Mesenchymal stem cell (in vitro differentiated cells and primary cell): ENCODE data around the gene ATRNL1.
A peak's percentile ranks its signal among the peaks of the same experiment; 100 is the strongest.

Source experiments
- DNase-seq: peaks from one replicate; pipeline ENCODE4 v3.0.0-alpha.2; 2013
- H2AFZ ChIP-seq: one replicate; pipeline ENCODE4 v1.6.1; 2013; ENCODE audit warnings: low read depth, mild to moderate bottlenecking, control low read depth, inconsistent platforms, low read length, moderate library complexity
- H2AK5ac ChIP-seq: 2 replicates; pipeline ENCODE4 v1.6.1; 2013; ENCODE audit warnings: low read length, moderate library complexity, mild to moderate bottlenecking, inconsistent platforms; ENCODE audit not compliant: severe bottlenecking
- H2BK120ac ChIP-seq: one replicate; pipeline ENCODE4 v1.6.1; 2013; ENCODE audit warnings: low read depth, mild to moderate bottlenecking, inconsistent platforms, low read length, moderate library complexity
- H2BK12ac ChIP-seq, 2 experiments: one replicate each; pipeline ENCODE4 v1.6.1; 2013; ENCODE audit warnings: inconsistent platforms in 2 of 2, low read length in 2 of 2, mild to moderate bottlenecking in 2 of 2, moderate library complexity in 2 of 2, control low read depth in 1 of 2
- H2BK15ac ChIP-seq: one replicate; pipeline ENCODE4 v1.6.1; 2013; ENCODE audit warnings: mild to moderate bottlenecking, low read depth, inconsistent platforms; ENCODE audit not compliant: poor library complexity, severe bottlenecking
- H2BK5ac ChIP-seq: 2 replicates; pipeline ENCODE4 v1.6.1; 2013; ENCODE audit warnings: low read depth, mild to moderate bottlenecking, low read length, control low read depth, inconsistent platforms; ENCODE audit not compliant: poor library complexity, severe bottlenecking
- H3K14ac ChIP-seq, 2 experiments: one replicate each; pipeline ENCODE4 v1.6.1; 2013; ENCODE audit warnings: inconsistent platforms in 2 of 2, low read length in 2 of 2, control low read depth in 1 of 2, mild to moderate bottlenecking in 1 of 2, moderate library complexity in 1 of 2
- H3K18ac ChIP-seq, 2 experiments: one replicate each; pipeline ENCODE4 v1.6.1; 2013; ENCODE audit warnings: inconsistent platforms in 2 of 2, low read length in 2 of 2, control low read depth in 1 of 2, low read depth in 1 of 2, mild to moderate bottlenecking in 1 of 2
- H3K23ac ChIP-seq, 2 experiments: one replicate each; pipeline ENCODE4 v1.6.1; 2013; ENCODE audit warnings: inconsistent platforms in 2 of 2, low read length in 2 of 2, mild to moderate bottlenecking in 2 of 2, moderate library complexity in 2 of 2, control low read depth in 1 of 2
- H3K27ac ChIP-seq: 2 replicates; pipeline ENCODE4 v1.5.1; 2013; ENCODE audit warnings: mild to moderate bottlenecking, moderate library complexity, low read length, control low read depth, inconsistent platforms; ENCODE audit not compliant: poor library complexity, severe bottlenecking
- H3K27me3 ChIP-seq, 2 experiments: 2 replicates each; pipeline versions ENCODE4 v1.6.1 to v1.7.0; 2013; ENCODE audit warnings: low read length in 2 of 2, mild to moderate bottlenecking in 2 of 2, moderate library complexity in 2 of 2, control low read depth in 1 of 2, inconsistent platforms in 1 of 2; ENCODE audit not compliant: control insufficient read depth in 1 of 2, insufficient read depth in 1 of 2
- H3K36me3 ChIP-seq, 2 experiments: 2 replicates each; pipeline versions ENCODE4 v1.6.1 to v1.7.0; 2013; ENCODE audit warnings: low read length in 2 of 2, control low read depth in 1 of 2, inconsistent platforms in 1 of 2, low read depth in 1 of 2, mild to moderate bottlenecking in 1 of 2; ENCODE audit not compliant: insufficient read depth in 2 of 2, control insufficient read depth in 1 of 2
- H3K4ac ChIP-seq, 2 experiments: one replicate each; pipeline ENCODE4 v1.6.1; 2013; ENCODE audit warnings: inconsistent platforms in 2 of 2, low read length in 2 of 2, mild to moderate bottlenecking in 2 of 2, moderate library complexity in 2 of 2, control low read depth in 1 of 2, low read depth in 1 of 2
- H3K4me1 ChIP-seq: 2 replicates; pipeline ENCODE4 v1.6.1; 2013; ENCODE audit warnings: low read depth, low read length, control low read depth; ENCODE audit not compliant: control insufficient read depth, insufficient read depth
- H3K4me2 ChIP-seq: 2 replicates; pipeline ENCODE4 v1.6.1; 2013; ENCODE audit warnings: low read length, mild to moderate bottlenecking, inconsistent platforms; ENCODE audit not compliant: poor library complexity, severe bottlenecking
- H3K4me3 ChIP-seq, 2 experiments: 2 replicates each; pipeline versions ENCODE4 v1.5.1 to v1.7.0; 2013; ENCODE audit warnings: low read length in 2 of 2, mild to moderate bottlenecking in 2 of 2, control low read depth in 1 of 2, low read depth in 1 of 2; ENCODE audit not compliant: insufficient read depth in 1 of 2
- H3K79me1 ChIP-seq: replicated peaks from 2 replicates; pipeline ENCODE4 v1.6.1; 2013; ENCODE audit warnings: mild to moderate bottlenecking, control low read depth, low read length, inconsistent platforms; ENCODE audit not compliant: poor library complexity, severe bottlenecking
- H3K9ac ChIP-seq: 2 replicates; pipeline ENCODE4 v1.7.0; 2013; ENCODE audit warnings: mild to moderate bottlenecking, low read length, moderate library complexity
- H3K9me3 ChIP-seq: 2 replicates; pipeline ENCODE4 v1.7.0; 2013; ENCODE audit warnings: mild to moderate bottlenecking, low read length; ENCODE audit not compliant: control insufficient read depth
- H4K8ac ChIP-seq: one replicate; pipeline ENCODE4 v1.6.1; 2013; ENCODE audit warnings: inconsistent platforms, mild to moderate bottlenecking, low read length, moderate library complexity
- H4K91ac ChIP-seq: one replicate; pipeline ENCODE4 v1.6.1; 2013; ENCODE audit warnings: mild to moderate bottlenecking, low read length, inconsistent platforms
- WGBS: methylation state at CpG from one replicate; pipeline ENCODE4 v1.1.7; 2013; ENCODE audit warnings: mixed read lengths; 5-methylcytosine and 5-hydroxymethylcytosine counted together

The ATRNL1 gene

GRCh38 chr10:115903207-115903606, 810.0 kb downstream of the ATRNL1 start:
- no peak overlapping the region for H2AFZ ChIP-seq
- H3K9me3 ChIP-seq, result no peaks in the 10 kb centered on the region
- H2BK12ac ChIP-seq, result no peak overlapping the region
- H3K4ac ChIP-seq, result no peak overlapping the region
- no peak overlapping the region for H3K23ac ChIP-seq
- DNase-seq, result no peak
- no peak overlapping the region for H3K27ac ChIP-seq
- no peak overlapping the region for H2BK5ac ChIP-seq
- H3K36me3 ChIP-seq, result peaks cover 0 to 3% of the 10 kb centered on the region in 2 experiments
- no peaks in the 10 kb centered on the region for H3K4me1 ChIP-seq
- no peaks in the 10 kb centered on the region for H3K79me1 ChIP-seq
- H2BK15ac ChIP-seq, result no peak overlapping the region
- no peak overlapping the region for H3K4me3 ChIP-seq
- no peaks in the 10 kb centered on the region for H3K27me3 ChIP-seq
- H3K9ac ChIP-seq, result no peak overlapping the region
- H2BK120ac ChIP-seq, result no peak overlapping the region
- H3K14ac ChIP-seq, result no peak overlapping the region
- H2AK5ac ChIP-seq, result no peak overlapping the region
- no peak overlapping the region for H3K4me2 ChIP-seq
- no peak overlapping the region for H3K18ac ChIP-seq
- 92% methylated on average over 1 of the region's 1 CpG for WGBS
- H4K91ac ChIP-seq, result no peak overlapping the region
- H4K8ac ChIP-seq, result no peak overlapping the region

GRCh38 chr10:115903845-115904244, 810.7 kb downstream of the ATRNL1 start:
- H3K4ac ChIP-seq, result no peak overlapping the region
- no peak overlapping the region for H3K23ac ChIP-seq
- no peaks in the 10 kb centered on the region for H3K9me3 ChIP-seq
- H3K27ac ChIP-seq, result no peak overlapping the region
- no peak overlapping the region for H2BK15ac ChIP-seq
- peaks cover 0 to 3% of the 10 kb centered on the region in 2 experiments for H3K36me3 ChIP-seq
- H3K4me2 ChIP-seq, result no peak overlapping the region
- H3K27me3 ChIP-seq, result no peaks in the 10 kb centered on the region
- no peak overlapping the region for H2AFZ ChIP-seq
- no peaks in the 10 kb centered on the region for H3K4me1 ChIP-seq
- 85% methylated on average over 3 of the region's 3 CpGs for WGBS
- no peak overlapping the region for H3K9ac ChIP-seq
- no peak overlapping the region for H3K4me3 ChIP-seq
- H3K18ac ChIP-seq, result no peak overlapping the region
- no peaks in the 10 kb centered on the region for H3K79me1 ChIP-seq
- H2BK12ac ChIP-seq, result no peak overlapping the region
- peak overlapping the region in 1 of 2 experiments; percentile 18 for H3K14ac ChIP-seq
- H2BK120ac ChIP-seq, result no peak overlapping the region
- no peak overlapping the region for H2BK5ac ChIP-seq
- H4K91ac ChIP-seq, result no peak overlapping the region
- H2AK5ac ChIP-seq, result no peak overlapping the region
- no peak overlapping the region for H4K8ac ChIP-seq
- no peak for DNase-seq

- Histone ChIP-seq H2BK12ac (no peak overlapping the region), H3K14ac (no peak overlapping the region), H2BK120ac (no peak overlapping the region), H2BK15ac (no peak overlapping the region), H3K4me2 (no peak overlapping the region), H2BK5ac (no peak overlapping the region), H3K79me1 (no peaks in the 10 kb centered on the region), H3K23ac (no peak overlapping the region), H3K9me3 (no peaks in the 10 kb centered on the region), H3K36me3 (peaks cover 0 to under 1% of the 10 kb centered on the region in 2 experiments), H3K18ac (no peak overlapping the region), H3K4me1 (no peaks in the 10 kb centered on the region), H2AFZ (no peak overlapping the region), H3K27me3 (no peaks in the 10 kb centered on the region), H3K9ac (no peak overlapping the region), H3K4me3 (no peak overlapping the region), H3K4ac (no peak overlapping the region), H4K91ac (no peak overlapping the region), H4K8ac (no peak overlapping the region), H3K27ac (no peak overlapping the region), H2AK5ac (no peak overlapping the region)
- DNase-seq, result no peak
- WGBS, result 91% methylated on average over 5 of the region's 5 CpGs
Observed at GRCh38 chr10:115909037-115909436, 815.9 kb downstream of the ATRNL1 start.

- Histone ChIP-seq H3K9me3 (no peaks in the 10 kb centered on the region), H3K27ac (no peak overlapping the region), H4K91ac (no peak overlapping the region), H2BK15ac (no peak overlapping the region), H4K8ac (no peak overlapping the region), H3K23ac (peak overlapping the region in 1 of 2 experiments; percentile 63), H2AFZ (no peak overlapping the region), H2AK5ac (no peak overlapping the region), H2BK12ac (no peak overlapping the region), H3K4ac (no peak overlapping the region), H3K79me1 (no peaks in the 10 kb centered on the region), H3K27me3 (no peaks in the 10 kb centered on the region), H3K4me2 (no peak overlapping the region), H3K18ac (no peak overlapping the region), H3K14ac (no peak overlapping the region), H2BK5ac (no peak overlapping the region), H3K9ac (no peak overlapping the region), H3K4me3 (no peak overlapping the region), H3K4me1 (no peaks in the 10 kb centered on the region), H3K36me3 (no peaks in the 10 kb centered on the region), H2BK120ac (no peak overlapping the region)
- 93% methylated on average over 3 of the region's 4 CpGs for WGBS
- DNase-seq, result no peak
Observed at GRCh38 chr10:115909962-115910731, 817.0 kb downstream of the ATRNL1 start.
